Measurements from ENCODE around the gene FGF2.
"Not testable (repeated sequence)": the region's sequence is repeated elsewhere in the genome, so short reads cannot be mapped to it uniquely, and the experiment has no call there.

The FGF2 gene

DNA sequence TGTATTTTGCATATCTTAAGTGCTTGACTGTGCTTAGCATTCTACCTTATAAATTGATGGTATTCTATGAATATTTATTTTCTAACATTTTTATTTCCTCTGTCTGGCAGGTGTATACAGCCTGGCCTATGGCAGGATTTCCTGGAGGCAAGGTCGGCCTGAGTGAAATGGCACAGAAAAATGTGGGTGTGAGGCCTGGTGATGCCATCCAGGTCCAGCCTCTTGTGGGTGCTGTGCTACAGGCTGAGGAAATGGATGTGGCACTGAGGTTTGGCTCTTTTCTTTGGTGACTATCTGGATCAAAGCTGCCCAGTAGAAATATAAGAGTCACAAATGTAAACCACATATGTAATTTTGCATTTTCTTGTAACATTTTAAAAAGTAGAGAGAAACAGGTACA lies 102.3 kb downstream of the FGF2 start:
- TF ChIP-seq, protein P1, sequence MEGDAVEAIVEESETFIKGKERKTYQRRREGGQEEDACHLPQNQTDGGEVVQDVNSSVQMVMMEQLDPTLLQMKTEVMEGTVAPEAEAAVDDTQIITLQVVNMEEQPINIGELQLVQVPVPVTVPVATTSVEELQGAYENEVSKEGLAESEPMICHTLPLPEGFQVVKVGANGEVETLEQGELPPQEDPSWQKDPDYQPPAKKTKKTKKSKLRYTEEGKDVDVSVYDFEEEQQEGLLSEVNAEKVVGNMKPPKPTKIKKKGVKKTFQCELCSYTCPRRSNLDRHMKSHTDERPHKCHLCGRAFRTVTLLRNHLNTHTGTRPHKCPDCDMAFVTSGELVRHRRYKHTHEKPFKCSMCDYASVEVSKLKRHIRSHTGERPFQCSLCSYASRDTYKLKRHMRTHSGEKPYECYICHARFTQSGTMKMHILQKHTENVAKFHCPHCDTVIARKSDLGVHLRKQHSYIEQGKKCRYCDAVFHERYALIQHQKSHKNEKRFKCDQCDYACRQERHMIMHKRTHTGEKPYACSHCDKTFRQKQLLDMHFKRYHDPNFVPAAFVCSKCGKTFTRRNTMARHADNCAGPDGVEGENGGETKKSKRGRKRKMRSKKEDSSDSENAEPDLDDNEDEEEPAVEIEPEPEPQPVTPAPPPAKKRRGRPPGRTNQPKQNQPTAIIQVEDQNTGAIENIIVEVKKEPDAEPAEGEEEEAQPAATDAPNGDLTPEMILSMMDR (IDR thresholded peaks at IDR 0.05; ENCODE audit: low read depth, low read length), result no peak
- no peak for DNase-seq (ENCODE audit: low read depth, low spot score)
- in situ Hi-C loops (cut with HindIII; ENCODE audit: low sequenced_read_pairs), result no loop called here
- no peak overlapping the region for H3K4me3 ChIP-seq (ENCODE audit: low read depth, low read length)

DNA sequence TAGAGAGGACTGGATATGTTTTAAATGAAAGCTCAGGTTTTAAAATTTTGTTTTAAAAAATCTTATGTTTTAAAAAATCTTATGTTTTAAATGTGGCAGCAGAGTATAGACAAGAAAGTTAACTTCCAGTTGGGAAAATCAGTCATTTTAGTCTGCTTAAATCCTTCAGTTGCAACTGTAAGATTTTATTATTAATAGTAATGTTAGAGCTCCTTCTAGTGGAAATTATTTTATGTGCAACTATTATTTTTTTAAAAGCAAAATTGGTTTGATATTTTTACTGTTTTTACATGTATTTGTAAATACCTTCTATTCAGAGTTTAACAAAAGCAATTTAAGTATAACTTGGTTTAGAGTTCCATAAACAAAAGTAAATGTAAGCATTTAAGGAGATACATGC lies 104.2 kb downstream of the FGF2 start:
- peak; percentile 41 for DNase-seq (ENCODE audit: low read depth, low spot score)
- in situ Hi-C loops (cut with HindIII; ENCODE audit: low sequenced_read_pairs), result no loop called here
- no peak overlapping the region for H3K4me3 ChIP-seq (ENCODE audit: low read depth, low read length)
- TF ChIP-seq, protein P1 (IDR thresholded peaks at IDR 0.05; ENCODE audit: low read depth, low read length), result peak; percentile 28

DNA sequence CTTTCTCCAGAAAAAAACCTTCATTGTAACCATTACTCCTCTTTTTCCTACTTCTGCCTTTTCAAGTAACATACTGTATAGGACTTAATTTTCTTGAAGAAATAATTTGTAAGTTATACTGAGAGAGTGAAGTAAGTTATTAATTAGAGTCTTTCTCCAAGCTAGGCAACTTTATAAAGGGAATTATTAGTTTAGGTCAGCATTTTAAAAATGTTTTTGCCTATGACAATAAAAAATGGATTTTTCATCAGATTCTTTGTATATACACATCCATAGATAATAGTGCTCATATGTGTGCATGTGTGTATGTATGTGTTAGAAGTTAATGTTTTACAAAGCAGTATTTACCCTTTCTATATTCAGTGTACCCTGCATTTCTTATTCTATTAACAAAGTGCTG lies 106.1 kb downstream of the FGF2 start:
- in situ Hi-C loops (cut with HindIII; ENCODE audit: low sequenced_read_pairs), result no loop called here

DNA sequence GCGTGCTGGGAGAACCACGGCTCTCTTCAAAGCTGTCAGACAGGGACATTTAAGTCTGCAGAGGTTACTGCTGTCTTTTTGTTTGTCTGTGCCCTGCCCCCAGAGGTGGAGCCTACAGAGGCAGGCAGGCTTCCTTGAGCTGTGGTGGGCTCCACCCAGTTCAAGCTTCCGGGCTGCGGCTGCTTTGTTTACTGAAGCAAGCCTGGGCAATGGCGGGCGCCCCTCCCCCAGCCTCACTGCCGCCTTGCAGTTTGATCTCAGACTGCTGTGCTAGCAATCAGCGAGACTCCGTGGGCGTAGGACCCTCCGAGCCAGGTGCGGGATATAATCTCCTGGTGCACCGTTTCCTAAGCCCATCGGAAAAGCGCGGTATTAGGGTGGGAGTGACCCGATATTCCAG lies 118.5 kb downstream of the FGF2 start:
- H3K4me3 ChIP-seq (ENCODE audit: low read depth, low read length); in situ Hi-C loops (cut with HindIII; ENCODE audit: low sequenced_read_pairs); DNase-seq (ENCODE audit: low read depth, low spot score): not testable (repeated sequence)

More for the DNA sequence above, 106.1 kb downstream of the FGF2 start:
- H3K4me3 ChIP-seq (ENCODE audit: low read depth, low read length), result no peak overlapping the region
- DNase-seq (ENCODE audit: low read depth, low spot score), result no peak
- TF ChIP-seq, protein P1 (IDR thresholded peaks at IDR 0.05; ENCODE audit: low read depth, low read length), result no peak

DNA sequence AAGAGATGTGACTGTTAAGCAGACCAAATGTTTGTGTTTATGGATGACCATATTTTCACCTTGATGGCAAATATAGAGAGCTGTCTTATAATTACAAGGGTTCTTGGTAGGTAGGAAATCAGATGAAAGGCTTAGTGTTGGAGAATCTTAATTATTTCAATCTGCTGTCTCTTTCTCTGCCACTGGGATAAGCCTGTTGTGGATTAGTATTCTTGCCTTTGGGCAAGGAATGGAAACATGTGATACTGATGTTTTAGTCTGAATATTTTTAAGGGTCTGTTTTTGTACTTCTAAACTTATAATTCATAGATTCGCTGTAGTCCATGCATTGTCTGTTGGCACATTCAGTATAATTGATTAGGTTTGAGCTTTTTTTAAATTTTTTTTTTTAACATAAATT lies 119.5 kb downstream of the FGF2 start:
- no peak overlapping the region for H3K4me3 ChIP-seq (ENCODE audit: low read depth, low read length)
- TF ChIP-seq, protein P1 (IDR thresholded peaks at IDR 0.05; ENCODE audit: low read depth, low read length), result no peak
- in situ Hi-C loops (cut with HindIII; ENCODE audit: low sequenced_read_pairs), result no loop called here
- no peak for DNase-seq (ENCODE audit: low read depth, low spot score)
